Effector memory CD4-positive, alpha-beta T cell (primary cell): ENCODE measurements around the gene CD19.
"Not testable (repeated sequence)": the region's sequence is repeated elsewhere in the genome, so short reads cannot be mapped to it uniquely, and the experiment has no call there.

Source experiments
- DNase-seq, 3 donors: peaks; one replicate each; pipeline ENCODE4 v3.0.0-alpha.2; 2020
- H3K27ac ChIP-seq: 2 replicates; pipeline ENCODE4 v1.7.0; 2013; ENCODE audit warnings: mild to moderate bottlenecking, low read length, moderate library complexity; ENCODE audit not compliant: insufficient read depth, poor library complexity, severe bottlenecking
- H3K27me3 ChIP-seq: replicated peaks from 2 replicates; pipeline ENCODE4 v1.7.0; 2013; ENCODE audit warnings: mild to moderate bottlenecking, low read length; ENCODE audit not compliant: insufficient read depth, control insufficient read depth, poor library complexity, severe bottlenecking
- H3K36me3 ChIP-seq: 2 replicates; pipeline ENCODE4 v1.7.0; 2013; ENCODE audit warnings: mild to moderate bottlenecking, low read length, moderate library complexity; ENCODE audit not compliant: control insufficient read depth, insufficient read depth
- H3K4me1 ChIP-seq: 2 replicates; pipeline ENCODE4 v1.7.0; 2013; ENCODE audit warnings: low read length, mild to moderate bottlenecking; ENCODE audit not compliant: control insufficient read depth, insufficient read depth, poor library complexity, severe bottlenecking
- H3K4me3 ChIP-seq: 2 replicates; pipeline ENCODE4 v1.7.0; 2013; ENCODE audit warnings: low read length, low read depth, mild to moderate bottlenecking; ENCODE audit not compliant: insufficient read depth, poor library complexity, severe bottlenecking
- H3K9me3 ChIP-seq: 2 replicates; pipeline ENCODE4 v1.7.0; 2013; ENCODE audit warnings: mild to moderate bottlenecking, low read length, moderate library complexity; ENCODE audit not compliant: control insufficient read depth

The CD19 gene

GRCh38 chr16:28951410-28951943 lies 19.7 kb downstream of the CD19 start:
- H3K27me3 ChIP-seq = no peaks in the 10 kb centered on the region
- no peak for DNase-seq

DNA sequence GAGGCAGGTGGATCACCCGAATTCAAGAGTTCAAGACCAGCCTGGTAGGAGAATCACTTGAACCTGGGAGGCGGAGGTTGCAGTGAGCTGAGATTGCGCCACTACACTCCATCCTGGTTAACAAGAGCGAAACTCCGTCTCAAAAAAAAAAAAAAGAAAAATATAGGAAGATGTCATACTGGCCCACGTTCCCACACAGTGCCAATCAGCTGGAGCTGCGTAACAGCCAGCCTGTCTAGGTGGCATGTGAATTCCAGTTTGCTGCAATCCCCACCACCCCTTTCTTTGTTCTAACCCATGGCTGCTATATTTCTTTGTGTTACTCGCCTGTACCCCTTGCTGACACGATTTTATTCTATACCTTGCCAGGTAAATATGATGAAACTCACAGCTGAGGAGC lies 26.4 kb downstream of the CD19 start:
- H3K27ac ChIP-seq = no peak overlapping the region
- no peaks in the 10 kb centered on the region for H3K9me3 ChIP-seq
- no peaks in the 10 kb centered on the region for H3K27me3 ChIP-seq
- peaks cover 69% of the 10 kb centered on the region for H3K36me3 ChIP-seq
- no peak for DNase-seq
- H3K4me3 ChIP-seq = no peak overlapping the region
- no peaks in the 10 kb centered on the region for H3K4me1 ChIP-seq

More at GRCh38 chr16:28951410-28951943, 19.7 kb downstream of the CD19 start:
- Histone ChIP-seq H3K36me3 (peaks cover 29% of the 10 kb centered on the region), H3K9me3 (no peaks in the 10 kb centered on the region), H3K4me1 (peaks cover 12% of the 10 kb centered on the region), H3K4me3 (peak overlapping the region; percentile 90), H3K27ac (peak overlapping the region; percentile 66)

DNA sequence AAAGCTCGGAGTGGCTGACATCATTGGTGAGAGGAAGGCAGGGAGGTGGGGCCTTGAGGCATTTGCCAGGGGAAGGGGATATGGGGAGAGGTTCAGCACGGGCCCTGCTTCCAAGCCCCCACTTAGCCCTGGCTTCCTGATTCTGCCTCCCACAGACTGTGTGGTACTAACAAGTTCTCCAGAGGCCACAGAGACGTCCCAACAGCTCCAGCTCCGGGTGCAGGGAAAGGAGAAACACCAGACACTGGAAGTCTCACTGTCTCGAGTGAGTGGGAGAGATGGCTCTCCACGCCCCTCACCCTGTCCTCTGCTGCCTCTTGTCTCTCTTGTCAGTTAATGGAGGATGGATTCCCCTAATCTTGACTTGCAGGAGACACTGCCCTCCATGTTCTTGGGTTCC lies 27.1 kb downstream of the CD19 start:
- Histone ChIP-seq H3K36me3 (peaks cover 72% of the 10 kb centered on the region), H3K4me1 (no peaks in the 10 kb centered on the region), H3K27me3 (no peaks in the 10 kb centered on the region), H3K4me3 (no peak overlapping the region), H3K27ac (no peak overlapping the region), H3K9me3 (no peaks in the 10 kb centered on the region)
- DNase-seq = no peak

DNA sequence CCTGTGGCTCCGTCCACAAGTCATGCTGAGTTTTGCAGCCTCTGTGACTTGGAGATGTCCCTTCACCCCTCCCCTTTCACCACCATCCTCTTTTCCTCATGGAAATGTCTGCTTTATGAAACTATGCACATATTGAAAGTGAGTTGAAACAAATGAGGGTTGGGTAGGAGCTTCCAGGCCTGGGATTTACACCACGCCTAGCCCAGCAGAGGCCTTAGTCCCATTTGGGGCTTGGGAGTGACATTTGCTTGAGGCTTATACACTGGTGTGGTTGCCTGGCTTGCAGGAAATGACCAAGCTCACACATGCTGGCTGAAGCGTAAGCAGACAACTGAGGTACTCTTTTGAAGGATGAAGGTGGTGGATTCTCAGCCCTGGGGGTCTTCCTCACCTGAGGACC lies 32.3 kb downstream of the CD19 start:
- Histone ChIP-seq H3K27ac (no peak overlapping the region), H3K4me3 (no peak overlapping the region), H3K9me3 (no peaks in the 10 kb centered on the region), H3K27me3 (no peaks in the 10 kb centered on the region), H3K36me3 (peaks cover 54% of the 10 kb centered on the region), H3K4me1 (no peaks in the 10 kb centered on the region)
- no peak for DNase-seq

GRCh38 chr16:28964496-28964895 lies 32.7 kb downstream of the CD19 start:
- Histone ChIP-seq H3K36me3 (peaks cover 50% of the 10 kb centered on the region), H3K4me3 (no peak overlapping the region), H3K27ac (no peak overlapping the region), H3K27me3 (no peaks in the 10 kb centered on the region), H3K4me1 (no peaks in the 10 kb centered on the region), H3K9me3 (no peaks in the 10 kb centered on the region)
- no peak for DNase-seq

DNA sequence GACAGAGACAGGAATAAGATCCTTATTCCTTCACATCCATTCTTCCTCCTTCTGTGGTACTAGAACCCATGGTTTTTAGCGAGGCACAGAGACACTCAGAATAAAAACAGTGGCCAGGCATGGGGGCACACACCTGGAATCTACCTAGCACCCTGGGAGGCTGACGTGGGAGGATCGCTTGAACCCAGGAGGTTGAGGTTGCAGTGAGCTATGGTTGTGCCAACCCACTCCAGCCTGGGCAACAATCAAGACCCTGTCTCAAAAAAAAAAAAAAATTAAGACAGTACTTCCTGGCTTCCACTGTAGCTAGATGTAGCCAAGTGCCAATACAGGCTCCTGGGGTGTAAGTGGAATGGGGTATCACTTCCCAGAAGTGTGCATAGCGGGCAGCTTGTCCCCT lies 35.4 kb downstream of the CD19 start:
- Histone ChIP-seq H3K27ac (no peak overlapping the region), H3K36me3 (peaks cover 31% of the 10 kb centered on the region), H3K4me1 (no peaks in the 10 kb centered on the region), H3K27me3 (no peaks in the 10 kb centered on the region), H3K9me3 (no peaks in the 10 kb centered on the region), H3K4me3 (no peak overlapping the region)
- no peak for DNase-seq

DNA sequence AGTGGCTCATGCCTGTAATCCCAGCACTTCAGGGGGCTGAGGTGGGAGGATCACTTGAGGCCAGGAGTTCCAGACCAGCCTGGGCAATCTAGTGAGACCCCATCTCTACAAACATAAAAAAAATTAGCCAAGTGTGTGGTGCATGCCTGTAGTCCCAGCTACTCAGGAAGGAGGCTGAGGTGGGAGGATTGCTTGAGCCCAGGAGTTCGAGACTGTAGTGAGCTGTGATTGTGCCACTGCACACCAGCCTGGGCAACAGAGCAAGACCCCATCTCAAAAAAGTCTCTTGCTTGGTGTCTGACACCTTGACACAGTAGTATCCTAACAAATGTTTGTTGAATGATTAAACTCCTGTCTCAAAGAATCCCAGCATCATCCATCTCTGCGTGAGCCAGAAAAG lies 37.9 kb downstream of the CD19 start:
- not testable (repeated sequence) for H3K4me3 ChIP-seq, DNase-seq, H3K4me1 ChIP-seq, H3K27me3 ChIP-seq, H3K9me3 ChIP-seq, H3K27ac ChIP-seq, H3K36me3 ChIP-seq

DNA sequence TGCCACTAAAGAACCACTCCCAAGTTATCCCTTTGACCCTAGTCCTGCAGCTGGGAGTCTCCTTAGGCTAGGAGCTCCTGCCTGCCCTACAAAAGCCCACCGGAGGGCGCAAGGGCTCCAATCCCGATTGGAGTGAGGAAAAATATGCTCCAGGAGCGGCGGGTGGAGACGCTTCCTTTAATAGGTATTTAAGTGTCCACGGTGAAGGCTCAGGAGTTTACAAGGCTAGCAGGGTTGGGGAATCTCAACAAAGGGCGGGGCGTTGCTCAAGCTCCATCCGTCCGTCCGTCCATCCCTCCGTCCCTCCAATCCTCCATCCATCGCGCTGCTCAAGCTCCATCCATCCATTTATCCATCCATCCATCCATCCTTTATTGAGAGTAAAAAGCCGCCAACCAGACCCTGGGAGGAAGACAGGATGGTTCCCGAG lies 42.3 kb downstream of the CD19 start:
- peaks cover 13% of the 10 kb centered on the region for H3K4me1 ChIP-seq
- H3K27me3 ChIP-seq = no peaks in the 10 kb centered on the region
- no peak for DNase-seq
- H3K9me3 ChIP-seq = no peaks in the 10 kb centered on the region
- peaks cover 2% of the 10 kb centered on the region for H3K36me3 ChIP-seq
- peak overlapping the region; percentile 85 for H3K4me3 ChIP-seq
- peak overlapping the region; percentile 71 for H3K27ac ChIP-seq

GRCh38 chr16:28974437-28975157 lies 42.8 kb downstream of the CD19 start, which contains the start of gene SPNS1:
Gene SPNS1, plus strand, starts transcription at chr16:28974778. Its CDS starts 374 bp downstream, at chr16:28975152.
- H3K36me3 ChIP-seq = peaks cover 7% of the 10 kb centered on the region
- H3K4me1 ChIP-seq = peaks cover 16% of the 10 kb centered on the region
- DNase-seq = peak; percentile 83 to 89 (median 84)

DNA sequence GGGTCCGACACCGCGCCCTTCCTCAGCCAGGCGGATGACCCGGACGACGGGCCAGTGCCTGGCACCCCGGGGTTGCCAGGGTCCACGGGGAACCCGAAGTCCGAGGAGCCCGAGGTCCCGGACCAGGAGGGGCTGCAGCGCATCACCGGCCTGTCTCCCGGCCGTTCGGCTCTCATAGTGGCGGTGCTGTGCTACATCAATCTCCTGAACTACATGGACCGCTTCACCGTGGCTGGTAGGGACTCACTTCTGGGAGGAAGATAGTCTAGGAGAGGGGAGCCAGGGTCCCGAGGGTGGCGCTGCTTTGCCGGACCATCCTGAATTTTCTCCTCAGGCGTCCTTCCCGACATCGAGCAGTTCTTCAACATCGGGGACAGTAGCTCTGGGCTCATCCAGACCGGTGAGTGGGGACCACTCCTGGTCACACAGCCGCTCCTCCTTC lies 43.4 kb downstream of the CD19 start:
- no peak for DNase-seq
- peak overlapping the region; percentile 71 for H3K27ac ChIP-seq
- H3K4me3 ChIP-seq = peak overlapping the region; percentile 85
- no peaks in the 10 kb centered on the region for H3K9me3 ChIP-seq
- no peaks in the 10 kb centered on the region for H3K27me3 ChIP-seq
- H3K36me3 ChIP-seq = peaks cover 7% of the 10 kb centered on the region
- H3K4me1 ChIP-seq = peaks cover 16% of the 10 kb centered on the region

More at GRCh38 chr16:28974437-28975157, 42.8 kb downstream of the CD19 start, which contains the start of gene SPNS1:
- peak within 1 kb of the TSS; percentile 71 for H3K27ac ChIP-seq
- peak within 1 kb of the TSS; percentile 85 for H3K4me3 ChIP-seq
- no peaks in the 10 kb centered on the region for H3K9me3 ChIP-seq
- no peaks in the 10 kb centered on the region for H3K27me3 ChIP-seq
